ENCODE measurements around the gene GRM8. TPM values are rescaled to one million over a fixed set of nuclear protein-coding genes. Genes with fewer than 3 reads are reported as not detected.

GRM8 gene
- total RNA-seq, 4 donors from 2014 or later = not detected

DNA sequence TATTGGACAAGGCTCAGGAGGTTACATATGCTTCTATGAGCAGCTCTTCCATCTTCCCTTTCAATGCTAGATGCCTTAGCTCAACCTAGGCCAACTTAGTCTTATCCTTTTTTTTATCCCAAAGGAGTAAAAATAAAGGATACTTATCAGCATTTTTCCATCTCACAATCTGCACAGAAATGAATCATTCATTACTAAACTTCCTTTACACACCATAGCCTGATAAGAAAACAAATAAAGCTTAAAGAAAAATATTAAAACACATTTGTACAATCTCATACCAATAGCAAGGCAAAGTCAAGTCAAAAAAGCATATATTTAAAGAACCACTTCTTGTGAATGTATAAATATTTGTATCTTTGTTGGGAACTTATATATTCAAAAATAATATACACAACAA lies 407.4 kb downstream of the GRM8 start:
- no peak overlapping the region for H3K27ac ChIP-seq
- TF ChIP-seq POLR2A (IDR thresholded peaks at IDR 0.05) = no peak
- no peak for TF ChIP-seq POLR2AphosphoS5 (IDR thresholded peaks at IDR 0.05)
- TF ChIP-seq, protein P1, sequence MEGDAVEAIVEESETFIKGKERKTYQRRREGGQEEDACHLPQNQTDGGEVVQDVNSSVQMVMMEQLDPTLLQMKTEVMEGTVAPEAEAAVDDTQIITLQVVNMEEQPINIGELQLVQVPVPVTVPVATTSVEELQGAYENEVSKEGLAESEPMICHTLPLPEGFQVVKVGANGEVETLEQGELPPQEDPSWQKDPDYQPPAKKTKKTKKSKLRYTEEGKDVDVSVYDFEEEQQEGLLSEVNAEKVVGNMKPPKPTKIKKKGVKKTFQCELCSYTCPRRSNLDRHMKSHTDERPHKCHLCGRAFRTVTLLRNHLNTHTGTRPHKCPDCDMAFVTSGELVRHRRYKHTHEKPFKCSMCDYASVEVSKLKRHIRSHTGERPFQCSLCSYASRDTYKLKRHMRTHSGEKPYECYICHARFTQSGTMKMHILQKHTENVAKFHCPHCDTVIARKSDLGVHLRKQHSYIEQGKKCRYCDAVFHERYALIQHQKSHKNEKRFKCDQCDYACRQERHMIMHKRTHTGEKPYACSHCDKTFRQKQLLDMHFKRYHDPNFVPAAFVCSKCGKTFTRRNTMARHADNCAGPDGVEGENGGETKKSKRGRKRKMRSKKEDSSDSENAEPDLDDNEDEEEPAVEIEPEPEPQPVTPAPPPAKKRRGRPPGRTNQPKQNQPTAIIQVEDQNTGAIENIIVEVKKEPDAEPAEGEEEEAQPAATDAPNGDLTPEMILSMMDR (IDR thresholded peaks at IDR 0.05) = no peak
- no peak for TF ChIP-seq EP300 (IDR thresholded peaks at IDR 0.05)
- no peak for DNase-seq (ENCODE audit: low spot score in 2 of 2)
- no peak overlapping the region for H3K4me3 ChIP-seq
- H3K36me3 ChIP-seq = no peaks in the 10 kb centered on the region
- no peaks in the 10 kb centered on the region for H3K27me3 ChIP-seq
- no peaks in the 10 kb centered on the region for H3K9me3 ChIP-seq
- H3K4me1 ChIP-seq = no peaks in the 10 kb centered on the region

DNA sequence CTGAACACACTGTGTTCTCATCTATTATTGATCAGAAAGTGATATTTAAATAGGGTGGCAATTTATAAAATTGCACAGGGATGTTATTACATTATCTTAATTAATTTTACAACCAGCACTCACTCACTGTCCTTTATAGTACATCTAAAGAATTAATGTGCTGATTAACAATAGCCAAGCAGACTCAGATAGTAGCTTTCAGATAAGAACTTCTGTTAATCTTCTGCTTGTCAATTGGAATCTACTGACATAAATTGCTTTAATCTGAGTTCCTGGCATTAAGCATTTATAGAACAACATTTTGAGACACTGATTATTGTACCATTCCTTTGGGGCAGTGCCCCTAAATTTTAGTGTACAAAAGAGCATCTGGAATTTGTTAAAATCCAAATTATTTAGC lies 408.9 kb downstream of the GRM8 start:
- Histone ChIP-seq H3K27me3 (no peaks in the 10 kb centered on the region), H3K36me3 (no peaks in the 10 kb centered on the region), H3K4me1 (no peaks in the 10 kb centered on the region), H3K27ac (no peak overlapping the region), H3K4me3 (no peak overlapping the region), H3K9me3 (no peaks in the 10 kb centered on the region)
- TF ChIP-seq EP300 (IDR thresholded peaks at IDR 0.05) = no peak
- no peak for TF ChIP-seq POLR2A (IDR thresholded peaks at IDR 0.05)
- TF ChIP-seq, protein P1 (IDR thresholded peaks at IDR 0.05) = no peak
- no peak for TF ChIP-seq POLR2AphosphoS5 (IDR thresholded peaks at IDR 0.05)
- DNase-seq (ENCODE audit: low spot score in 2 of 2) = no peak

DNA sequence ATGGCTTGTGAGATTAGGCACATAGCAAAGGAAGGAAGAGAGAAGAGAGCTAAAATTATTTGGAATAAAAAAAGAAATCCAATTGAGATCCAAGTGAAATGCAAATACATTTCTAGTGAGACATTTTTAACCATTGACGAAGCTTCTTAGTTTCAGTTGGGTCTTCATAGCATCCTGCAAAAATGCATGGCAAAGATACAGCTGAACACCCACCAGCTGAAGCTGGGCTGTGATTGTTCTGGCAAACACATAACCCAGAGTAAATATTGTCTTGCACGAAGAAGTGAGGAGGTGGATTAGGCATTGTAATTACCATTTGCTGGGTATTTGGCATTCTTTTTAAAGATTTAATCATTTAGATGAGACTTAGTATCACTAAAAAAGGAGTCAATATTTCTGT lies 409.4 kb downstream of the GRM8 start:
- Histone ChIP-seq H3K9me3 (no peaks in the 10 kb centered on the region), H3K4me3 (no peak overlapping the region), H3K36me3 (no peaks in the 10 kb centered on the region), H3K4me1 (no peaks in the 10 kb centered on the region), H3K27me3 (no peaks in the 10 kb centered on the region), H3K27ac (no peak overlapping the region)
- no peak for TF ChIP-seq POLR2AphosphoS5 (IDR thresholded peaks at IDR 0.05)
- TF ChIP-seq EP300 (IDR thresholded peaks at IDR 0.05) = no peak
- TF ChIP-seq, protein P1 (IDR thresholded peaks at IDR 0.05) = no peak
- TF ChIP-seq POLR2A (IDR thresholded peaks at IDR 0.05) = no peak
- 34% methylated on average over 2 of the region's 2 CpGs for WGBS
- no peak for DNase-seq (ENCODE audit: low spot score in 2 of 2)

DNA sequence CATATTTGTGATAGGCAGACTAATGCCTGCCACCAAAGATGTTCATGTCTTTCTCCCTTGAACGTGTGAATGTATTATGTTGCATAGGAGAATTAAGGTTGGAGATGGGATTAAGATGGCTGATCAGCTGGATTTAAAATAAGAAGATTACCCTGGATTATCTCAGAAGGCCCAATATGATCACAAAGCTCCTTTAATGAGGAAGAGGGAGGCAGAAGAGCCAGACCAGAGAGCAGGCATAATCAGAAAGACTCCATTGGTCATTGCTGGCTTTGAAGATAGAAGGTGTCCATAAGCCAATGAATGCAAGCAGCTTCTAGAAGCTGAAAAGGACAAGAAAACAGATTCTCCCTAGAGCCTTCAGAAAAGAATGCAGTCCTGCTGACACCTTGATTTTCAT lies 410.3 kb downstream of the GRM8 start:
- 89% methylated on average over 1 of the region's 1 CpG for WGBS
- DNase-seq (ENCODE audit: low spot score in 2 of 2) = no peak
- Histone ChIP-seq H3K9me3 (no peaks in the 10 kb centered on the region), H3K36me3 (no peaks in the 10 kb centered on the region), H3K4me1 (no peaks in the 10 kb centered on the region), H3K27ac (no peak overlapping the region), H3K27me3 (no peaks in the 10 kb centered on the region), H3K4me3 (no peak overlapping the region)
- TF ChIP-seq POLR2AphosphoS5 (IDR thresholded peaks at IDR 0.05) (no peak), POLR2A (IDR thresholded peaks at IDR 0.05) (no peak), EP300 (IDR thresholded peaks at IDR 0.05) (no peak)
- TF ChIP-seq, protein P1 (IDR thresholded peaks at IDR 0.05) = no peak

DNA sequence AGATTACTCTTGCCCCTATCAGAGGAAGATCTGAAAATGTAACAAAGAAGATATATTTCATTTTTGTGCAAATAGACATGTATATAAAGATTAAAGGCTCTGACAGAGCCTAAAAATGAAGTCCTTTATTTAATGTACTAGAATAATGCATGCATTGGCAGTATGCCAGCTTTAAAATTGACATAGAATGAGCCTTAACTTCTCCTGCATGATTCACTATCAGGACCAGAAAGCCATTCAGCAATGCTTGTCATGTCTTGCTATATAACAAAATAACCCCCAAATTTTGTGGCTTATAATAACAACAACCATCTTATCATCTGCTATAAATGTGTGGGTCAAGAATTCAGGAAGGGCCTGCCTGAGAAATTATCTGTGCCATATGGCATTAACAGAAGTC lies 411.9 kb downstream of the GRM8 start:
- Histone ChIP-seq H3K4me3 (no peak overlapping the region), H3K9me3 (no peaks in the 10 kb centered on the region), H3K27me3 (no peaks in the 10 kb centered on the region), H3K4me1 (no peaks in the 10 kb centered on the region), H3K27ac (no peak overlapping the region), H3K36me3 (no peaks in the 10 kb centered on the region)
- DNase-seq (ENCODE audit: low spot score in 2 of 2) = no peak
- TF ChIP-seq POLR2A (IDR thresholded peaks at IDR 0.05) = no peak
- TF ChIP-seq, protein P1 (IDR thresholded peaks at IDR 0.05) = no peak
- no peak for TF ChIP-seq POLR2AphosphoS5 (IDR thresholded peaks at IDR 0.05)
- TF ChIP-seq EP300 (IDR thresholded peaks at IDR 0.05) = no peak

All from suprapubic skin (tissue), 4 donors.